ENCODE results near the gene PKD1. TPM values are rescaled to one million over a fixed set of nuclear protein-coding genes. Genes with fewer than 3 reads are reported as not detected.

PKD1 gene
- total and polyA plus RNA-seq, 7 experiments from 2014 or later: 4.9 to 153 (median 97.6) TPM

DNA sequence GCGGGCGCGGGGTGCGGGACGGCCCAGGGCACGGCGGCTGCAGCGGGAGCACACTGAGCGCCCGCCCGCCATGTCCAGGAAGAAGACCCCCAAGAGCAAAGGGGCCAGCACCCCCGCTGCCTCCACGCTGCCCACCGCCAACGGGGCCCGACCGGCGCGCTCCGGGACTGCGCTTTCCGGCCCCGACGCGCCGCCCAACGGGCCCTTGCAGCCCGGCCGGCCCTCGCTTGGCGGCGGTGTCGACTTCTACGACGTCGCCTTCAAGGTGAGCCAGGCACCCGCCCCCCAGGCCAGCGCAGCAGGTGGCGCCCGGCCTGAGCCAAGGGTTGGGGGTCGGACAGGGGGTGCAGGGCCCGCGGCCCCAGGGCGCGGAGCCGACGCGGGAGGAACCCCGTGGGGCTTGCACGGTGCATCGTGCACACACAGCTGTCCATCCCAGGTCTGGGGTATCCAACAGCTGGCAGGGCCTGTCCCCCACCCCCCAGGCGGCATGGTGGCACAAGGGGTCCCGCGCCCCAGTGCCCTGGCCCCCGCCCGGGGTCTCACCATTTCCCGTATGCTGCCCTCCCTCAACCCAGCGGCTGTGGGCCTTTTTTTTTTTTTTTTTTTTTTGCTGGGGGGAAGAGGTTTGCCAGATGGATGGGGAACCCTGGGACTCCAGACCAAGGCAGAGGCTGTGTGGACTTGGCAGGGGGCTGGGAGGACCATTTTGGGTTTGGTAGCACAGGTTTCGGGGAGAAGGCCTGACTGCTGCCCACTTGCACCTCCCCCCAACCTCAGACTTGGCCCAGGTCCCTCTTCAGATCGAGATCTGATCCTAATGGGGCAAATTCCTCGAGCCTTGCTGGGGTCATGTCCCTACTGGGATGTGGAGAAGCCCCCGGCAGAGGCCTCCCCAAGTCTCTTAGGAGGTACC, 13.3 kb upstream of the PKD1 start:
- H3K27me3 Mint-ChIP-seq: peaks cover 0 to 3% (median 0%) of the 10 kb centered on the region in 5 donors
- peaks cover 0 to 12% (median 0%) of the 10 kb centered on the region in 5 donors for H3K36me3 Mint-ChIP-seq
- CTCF ChIA-PET: no interaction called here
- no peaks in the 10 kb centered on the region for H3K9me3 ChIP-seq (ENCODE audit: control insufficient read depth in 2 of 3, low read length in 3 of 3)
- peaks cover 0 to 11% (median 0%) of the 10 kb centered on the region in 3 experiments for H3K36me3 ChIP-seq (ENCODE audit: control insufficient read depth in 2 of 3, insufficient read depth in 3 of 3, low read length in 3 of 3)
- ATAC-seq (peak; percentile 16), DNase-seq (peak in 1 of 9 donors; percentile 49)
- peak overlapping the region; percentile 3 for H3K27ac ChIP-seq (ENCODE audit: low read depth, low read length)
- H3K4me1 Mint-ChIP-seq: peaks cover 0 to 23% (median 19%) of the 10 kb centered on the region in 7 donors
- H3K4me1 ChIP-seq (ENCODE audit: control insufficient read depth in 2 of 2, insufficient read depth in 2 of 2, low read length in 2 of 2): peaks cover 21 to 40% of the 10 kb centered on the region in 2 donors
- no peak overlapping the region for H3K4me3 ChIP-seq (ENCODE audit: low read length)
- POLR2A ChIA-PET: interaction anchor here (1.3 kb wide), 1 partner anchor 145 kb away, joined by 3 read pairs; no protein-coding TSS in a partner anchor
- no peaks in the 10 kb centered on the region for H3K27me3 ChIP-seq (ENCODE audit: control insufficient read depth in 2 of 2, insufficient read depth in 2 of 2, low read length in 2 of 2)
- H3K27ac Mint-ChIP-seq: peak overlapping the region in 1 of 9 donors; percentile 48
- intact Hi-C loops (cut with micrococcal nuclease): loop anchor here in 1 of 2 donors (2.0 kb wide), 1 partner anchor 102 kb away; the partner anchor contains the start of genes NTHL1 and TSC2
- peak overlapping the region in 7 of 10 donors; percentile 35 to 67 (median 54) for H3K4me3 Mint-ChIP-seq
- H3K9me3 Mint-ChIP-seq: no peaks in the 10 kb centered on the region

DNA sequence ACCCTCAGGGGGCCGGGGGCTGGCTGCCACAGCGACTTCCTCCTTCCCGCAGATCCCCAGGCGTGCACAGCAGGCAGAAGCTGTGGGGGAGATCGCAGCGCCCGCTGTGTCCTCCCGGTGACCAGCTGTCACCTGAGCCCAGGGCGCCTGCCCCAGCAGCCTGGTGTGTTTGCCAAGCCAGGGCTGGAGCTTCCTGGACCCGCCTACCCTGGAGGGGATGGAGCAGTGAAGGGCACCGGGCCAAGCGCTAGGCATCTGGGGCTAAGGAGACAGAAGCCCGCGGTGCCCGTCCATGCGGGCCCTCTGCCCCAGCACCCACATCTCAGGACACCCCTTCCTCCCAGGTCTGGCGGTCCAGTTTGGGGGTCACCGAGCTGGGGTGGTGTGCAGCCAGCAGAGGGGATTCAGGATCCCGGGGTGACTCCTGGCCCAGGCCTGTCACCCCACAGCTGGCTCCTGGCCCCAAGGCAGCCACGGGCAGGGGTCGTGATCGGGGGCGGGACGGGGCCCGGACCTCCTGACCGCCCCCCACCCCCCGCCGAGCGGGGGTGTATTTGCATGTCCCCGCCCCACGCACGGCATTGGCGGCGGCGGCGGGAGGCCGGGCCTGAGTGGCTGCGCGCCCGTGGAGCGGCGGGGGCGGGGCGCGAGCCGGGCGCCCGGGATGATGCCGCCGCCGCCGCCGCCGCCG, 12.4 kb upstream of the PKD1 start, which contains the start of gene RAB26:
RAB26 (plus strand) TSS at position 645 of the 691 bp plus-strand sequence. CDS start 159 bp downstream, outside the sequence.
- CTCF ChIA-PET: no interaction called here
- H3K27me3 Mint-ChIP-seq: peaks cover 0 to 3% (median 0%) of the 10 kb centered on the region in 5 donors

DNA sequence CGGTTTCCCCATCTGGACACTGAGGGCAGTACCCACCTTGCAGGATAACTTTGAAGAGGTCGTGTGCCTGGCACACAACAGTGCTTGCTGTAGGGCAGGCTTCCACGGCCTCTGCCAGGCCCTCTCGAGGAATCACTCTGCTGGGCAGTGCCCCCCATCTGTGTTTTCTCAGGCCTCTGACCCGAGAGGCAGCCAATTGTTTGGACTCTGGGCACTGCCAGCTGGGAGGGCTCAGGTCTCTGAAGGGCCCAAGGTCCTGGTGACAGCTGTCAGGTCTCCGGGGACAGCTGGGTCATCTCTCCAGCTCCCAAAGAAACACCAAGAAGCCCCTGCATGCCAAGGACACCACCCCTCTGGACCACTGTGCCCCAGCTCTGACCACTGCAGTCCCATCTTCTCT, 11.7 kb upstream of the PKD1 start:
- peak overlapping the region in 5 of 10 donors; percentile 16 to 68 (median 49) for H3K4me3 Mint-ChIP-seq
- H3K4me1 Mint-ChIP-seq: peaks cover 0 to 11% (median 9%) of the 10 kb centered on the region in 7 donors
- H3K36me3 Mint-ChIP-seq: peaks cover 0 to 4% (median 0%) of the 10 kb centered on the region in 5 donors

More for the DNA sequence above, 12.4 kb upstream of the PKD1 start, which contains the start of gene RAB26:
- intact Hi-C loops (cut with micrococcal nuclease): loop anchor here in 1 of 2 donors (2.0 kb wide), 1 partner anchor 101 kb away; the partner anchor contains the start of genes NTHL1 and TSC2
- Histone ChIP-seq H3K27ac (ENCODE audit: low read depth, low read length) (peak within 1 kb of the TSS; percentile 20), H3K27me3 (ENCODE audit: control insufficient read depth in 2 of 2, insufficient read depth in 2 of 2, low read length in 2 of 2) (no peaks in the 10 kb centered on the region), H3K4me1 (ENCODE audit: control insufficient read depth in 2 of 2, insufficient read depth in 2 of 2, low read length in 2 of 2) (peaks cover 13 to 31% of the 10 kb centered on the region in 2 donors), H3K9me3 (ENCODE audit: control insufficient read depth in 2 of 3, low read length in 3 of 3) (no peaks in the 10 kb centered on the region), H3K36me3 (ENCODE audit: control insufficient read depth in 2 of 3, insufficient read depth in 3 of 3, low read length in 3 of 3) (peaks cover 0 to 11% (median 0%) of the 10 kb centered on the region in 3 experiments), H3K4me3 (ENCODE audit: low read length) (no peak within 1 kb of the TSS)
- POLR2A ChIA-PET: interaction anchor here (0.8 to 2.1 kb wide), 3 partner anchors 67 to 183 kb away, joined by 3 to 11 read pairs (median 3); partner anchors contain the start of genes PGP and RPS2
- Mint-ChIP-seq H3K9me3 (no peaks in the 10 kb centered on the region), H3K27ac (peak within 1 kb of the TSS in 1 of 9 donors; percentile 48), H3K36me3 (peaks cover 0 to 4% (median 0%) of the 10 kb centered on the region in 5 donors), H3K4me3 (peak within 1 kb of the TSS in 8 of 10 donors; percentile 29 to 67 (median 52)), H3K4me1 (peaks cover 0 to 16% (median 11%) of the 10 kb centered on the region in 7 donors)
- ATAC-seq (peak; percentile 92), DNase-seq (peak; percentile 42 to 76 (median 56))

DNA sequence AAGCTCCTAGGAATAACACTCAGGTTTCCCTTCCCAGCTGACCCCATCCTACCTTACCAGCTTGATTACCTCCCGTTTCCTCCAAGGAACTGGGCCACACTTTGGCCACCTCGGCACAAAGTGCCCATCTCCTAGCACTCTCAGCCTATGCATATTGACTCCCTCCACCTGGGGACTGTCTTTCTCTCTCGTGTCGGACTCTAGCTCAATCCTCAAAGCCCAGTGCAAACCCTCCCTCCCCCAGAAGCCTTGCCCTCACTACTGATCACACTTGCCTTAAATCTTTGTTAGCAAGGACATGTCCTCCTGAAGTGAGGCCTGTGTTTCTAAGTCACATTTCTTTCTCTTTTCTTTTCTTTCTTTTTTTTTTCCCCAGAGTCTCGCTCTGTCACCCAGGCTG, 10.1 kb upstream of the PKD1 start:
- Histone ChIP-seq H3K9me3 (ENCODE audit: control insufficient read depth in 2 of 3, low read length in 3 of 3) (no peaks in the 10 kb centered on the region), H3K27ac (ENCODE audit: low read depth, low read length) (no peak overlapping the region), H3K4me3 (ENCODE audit: low read length) (no peak overlapping the region), H3K36me3 (ENCODE audit: control insufficient read depth in 2 of 3, insufficient read depth in 3 of 3, low read length in 3 of 3) (no peaks in the 10 kb centered on the region), H3K27me3 (ENCODE audit: control insufficient read depth in 2 of 2, insufficient read depth in 2 of 2, low read length in 2 of 2) (no peaks in the 10 kb centered on the region), H3K4me1 (ENCODE audit: control insufficient read depth in 2 of 2, insufficient read depth in 2 of 2, low read length in 2 of 2) (peaks cover 3 to 19% of the 10 kb centered on the region in 2 donors)
- H3K4me1 Mint-ChIP-seq: peaks cover 0 to 6% (median under 1%) of the 10 kb centered on the region in 7 donors
- no peaks in the 10 kb centered on the region for H3K9me3 Mint-ChIP-seq
- H3K27ac Mint-ChIP-seq: peak overlapping the region in 2 of 9 donors; percentile 6 to 21
- H3K36me3 Mint-ChIP-seq: no peaks in the 10 kb centered on the region
- ChIA-PET CTCF (no interaction called here), POLR2A (interaction anchor here (0.5 to 0.9 kb wide), 4 partner anchors 9 to 572 kb away, joined by 3 to 5 read pairs (median 4); partner anchors contain the start of gene TRAF7)
- peaks cover 0 to 3% (median 0%) of the 10 kb centered on the region in 5 donors for H3K27me3 Mint-ChIP-seq
- H3K4me3 Mint-ChIP-seq: no peak overlapping the region
- intact Hi-C loops (cut with micrococcal nuclease): no loop called here
- ATAC-seq (no peak), DNase-seq (no peak)

More for the DNA sequence above, 11.7 kb upstream of the PKD1 start:
- ChIA-PET POLR2A (interaction anchor here (0.8 to 2.1 kb wide), 5 partner anchors 10 to 183 kb away, joined by 3 to 11 read pairs (median 3); partner anchors contain the start of genes PGP and RPS2), CTCF (interaction anchor here (1.1 kb wide), 2 partner anchors 10 to 144 kb away, joined by 3 to 4 read pairs; no protein-coding TSS in a partner anchor)
- Mint-ChIP-seq H3K27ac (peak overlapping the region in 1 of 9 donors; percentile 17), H3K9me3 (no peaks in the 10 kb centered on the region), H3K27me3 (peaks cover 0 to 3% (median 0%) of the 10 kb centered on the region in 5 donors)
- H3K4me1 ChIP-seq (ENCODE audit: control insufficient read depth in 2 of 2, insufficient read depth in 2 of 2, low read length in 2 of 2): peaks cover 5 to 24% of the 10 kb centered on the region in 2 donors
- intact Hi-C loops (cut with micrococcal nuclease): no loop called here
- DNase-seq (no peak), ATAC-seq (no peak)
- H3K4me3 ChIP-seq (ENCODE audit: low read length): no peak overlapping the region
- H3K36me3 ChIP-seq (ENCODE audit: control insufficient read depth in 2 of 3, insufficient read depth in 3 of 3, low read length in 3 of 3): peaks cover 0 to 11% (median 0%) of the 10 kb centered on the region in 3 experiments
- H3K27me3 ChIP-seq (ENCODE audit: control insufficient read depth in 2 of 2, insufficient read depth in 2 of 2, low read length in 2 of 2): no peaks in the 10 kb centered on the region
- no peaks in the 10 kb centered on the region for H3K9me3 ChIP-seq (ENCODE audit: control insufficient read depth in 2 of 3, low read length in 3 of 3)
- H3K27ac ChIP-seq (ENCODE audit: low read depth, low read length): no peak overlapping the region

DNA sequence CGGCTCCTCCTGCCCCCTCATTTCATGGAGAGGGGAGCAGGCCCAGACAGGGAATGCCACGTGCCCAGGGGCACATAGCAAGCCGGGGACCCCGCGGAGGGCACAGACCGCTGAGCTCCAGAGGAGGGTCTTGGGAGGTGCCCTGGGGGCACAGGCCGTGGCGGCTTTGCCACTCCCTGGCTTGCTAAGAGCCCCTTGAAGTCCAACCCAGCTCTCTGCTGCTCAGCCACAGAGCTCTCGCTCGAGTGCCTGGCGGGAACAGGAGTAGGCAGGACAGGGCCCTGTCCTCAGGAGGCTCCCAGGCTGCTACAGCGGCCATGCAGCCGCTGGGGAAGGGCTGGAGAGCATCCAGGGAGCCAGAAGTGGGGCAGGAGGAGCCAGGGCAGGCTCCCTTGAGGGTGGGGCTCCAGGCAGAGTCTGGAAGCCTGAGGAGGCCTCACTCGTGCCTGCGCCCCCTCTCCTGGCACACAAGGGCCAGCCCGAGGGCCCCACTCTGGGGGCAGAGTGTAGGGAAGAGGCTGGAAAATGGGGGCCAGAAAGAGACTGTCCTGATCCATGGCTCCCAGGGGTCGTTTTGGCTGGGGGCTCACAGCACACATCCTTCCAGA, 8.3 kb upstream of the PKD1 start:
- POLR2A ChIA-PET: interaction anchor here (1.2 kb wide), 1 partner anchor 9 kb away, joined by 6 read pairs; no protein-coding TSS in a partner anchor
- no peaks in the 10 kb centered on the region for H3K9me3 Mint-ChIP-seq
- CTCF ChIA-PET: interaction anchor here (0.7 kb wide), 1 partner anchor 11 kb away, joined by 3 read pairs; no protein-coding TSS in a partner anchor
- no peak overlapping the region for H3K4me3 ChIP-seq (ENCODE audit: low read length)
- peaks cover 2 to 13% (median 6%) of the 10 kb centered on the region in 7 donors for H3K4me1 Mint-ChIP-seq
- H3K9me3 ChIP-seq (ENCODE audit: control insufficient read depth in 2 of 3, low read length in 3 of 3): no peaks in the 10 kb centered on the region
- DNase-seq: no peak
- no peaks in the 10 kb centered on the region for H3K27me3 ChIP-seq (ENCODE audit: control insufficient read depth in 2 of 2, insufficient read depth in 2 of 2, low read length in 2 of 2)
- intact Hi-C loops (cut with micrococcal nuclease): no loop called here
- H3K27ac Mint-ChIP-seq: no peak overlapping the region
- no peak for ATAC-seq
- no peaks in the 10 kb centered on the region for H3K27me3 Mint-ChIP-seq
- H3K27ac ChIP-seq (ENCODE audit: low read depth, low read length): no peak overlapping the region
- no peaks in the 10 kb centered on the region for H3K36me3 ChIP-seq (ENCODE audit: control insufficient read depth in 2 of 3, insufficient read depth in 3 of 3, low read length in 3 of 3)
- H3K4me1 ChIP-seq (ENCODE audit: control insufficient read depth in 2 of 2, insufficient read depth in 2 of 2, low read length in 2 of 2): peaks cover 0 to 2% of the 10 kb centered on the region in 2 donors
- no peak overlapping the region for H3K4me3 Mint-ChIP-seq
- no peaks in the 10 kb centered on the region for H3K36me3 Mint-ChIP-seq
